HepG2 (cell line): ENCODE data around the gene B3GALT6. TPM values are rescaled to one million over a fixed set of nuclear protein-coding genes. Genes with fewer than 3 reads are reported as not detected.
A peak's percentile ranks its signal among the peaks of the same experiment; 100 is the strongest.

ENCODE experiments used
- ATF4 ChIP-seq, 2 experiments: fragments of 450-650 bp in 1 of 2; sonication (generic) in 1 of 2; formaldehyde crosslinking; IDR thresholded peaks; 2 replicates each; pipeline versions ENCODE4 v1.5.0 to v1.8.0; 2020 to 2022; ENCODE audit warnings: mild to moderate bottlenecking in 1 of 2, missing genetic modification reagents in 1 of 2
- CAMTA2 ChIP-seq: sonication (generic); formaldehyde crosslinking; IDR thresholded peaks from 2 replicates; pipeline ENCODE4 v1.4.0; 2020; ENCODE audit warnings: mild to moderate bottlenecking, missing genetic modification reagents, borderline replicate concordance
- DNMT3B ChIP-seq: conservative IDR thresholded peaks from 2 replicates; pipeline ENCODE4 v1.6.1; 2016; ENCODE audit warnings: missing biosample characterization, control low read depth
- MED8 ChIP-seq: sonication (generic); formaldehyde crosslinking; IDR thresholded peaks from 2 replicates; pipeline ENCODE4 v1.8.1; 2023; ENCODE audit warnings: mild to moderate bottlenecking, missing genetic modification reagents; ENCODE audit not compliant: insufficient replicate concordance
- MEIS1 ChIP-seq: sonication (generic); formaldehyde crosslinking; IDR thresholded peaks from 2 replicates; pipeline ENCODE4 v1.9.0; 2021; ENCODE audit warnings: mild to moderate bottlenecking, missing genetic modification reagents, moderate library complexity, borderline replicate concordance
- PLSCR1 ChIP-seq: sonication (generic); formaldehyde crosslinking; IDR thresholded peaks from 2 replicates; pipeline ENCODE4 v1.5.0; 2020; ENCODE audit warnings: missing genetic modification reagents, mild to moderate bottlenecking, borderline replicate concordance
- POLR2AphosphoS5 ChIP-seq: IDR thresholded peaks from 2 replicates; pipeline ENCODE4 v1.6.1; 2012; ENCODE audit warnings: low read depth, low read length
- RELA ChIP-seq: sonication (generic); formaldehyde crosslinking; IDR thresholded peaks from 2 replicates; pipeline ENCODE4 v1.4.0; 2020; ENCODE audit warnings: missing genetic modification reagents
- SIN3B ChIP-seq: fragments of 150-350 bp; IDR thresholded peaks from 2 replicates; pipeline ENCODE4 v1.6.1; 2014; ENCODE audit warnings: low read length
- STAG1 ChIP-seq: sonication (generic); formaldehyde crosslinking; IDR thresholded peaks from 2 replicates; pipeline ENCODE4 v1.4.0; 2020; ENCODE audit warnings: missing genetic modification reagents
- ZC3H13 ChIP-seq: sonication (generic); formaldehyde crosslinking; IDR thresholded peaks from 2 replicates; pipeline ENCODE4 v1.8.1; 2023; ENCODE audit warnings: mild to moderate bottlenecking, missing genetic modification reagents, moderate library complexity
- ZC3H4 ChIP-seq: sonication (generic); formaldehyde crosslinking; IDR thresholded peaks from 2 replicates; pipeline ENCODE4 v1.4.0; 2020; ENCODE audit warnings: missing genetic modification reagents, borderline replicate concordance
- ZNF460 ChIP-seq: sonication (generic); formaldehyde crosslinking; IDR thresholded peaks from 2 replicates; pipeline ENCODE4 v1.5.1; 2020; ENCODE audit warnings: missing genetic modification reagents, mild to moderate bottlenecking, borderline replicate concordance
- ZNF709 ChIP-seq: sonication (generic); formaldehyde crosslinking; IDR thresholded peaks from 2 replicates; pipeline ENCODE4 v1.5.0; 2020; ENCODE audit warnings: mild to moderate bottlenecking, missing genetic modification reagents
- ZNF768 ChIP-seq: sonication (generic); formaldehyde crosslinking; IDR thresholded peaks from 2 replicates; pipeline ENCODE4 v1.4.0; 2020; ENCODE audit warnings: missing genetic modification reagents
- ZNF770 ChIP-seq: sonication (generic); formaldehyde crosslinking; IDR thresholded peaks from 2 replicates; pipeline ENCODE4 v1.5.0; 2020; ENCODE audit warnings: mild to moderate bottlenecking, missing genetic modification reagents
- ZSCAN29 ChIP-seq: sonication (generic); formaldehyde crosslinking; conservative IDR thresholded peaks from 2 replicates; pipeline ENCODE4 v1.4.0; 2020; ENCODE audit warnings: mild to moderate bottlenecking, missing genetic modification reagents
- polyA plus RNA-seq, 8 experiments: library from polyadenylated mRNA; depleted of rRNA in 3 of 8; stranded (reverse) in 7 of 8; unstranded in 1 of 8; fragments of >200 nt; fragmentation: Illumina TruSeq in 4 of 8; extraction: Trizol in 4 of 8; gene quantifications; 2 replicates each; pipeline versions ENCODE4 v1.2.1 to v1.2.3, GENCODE V29; 2011 to 2016; ENCODE audit warnings: low read depth in 4 of 8, missing spikeins in 1 of 8, mixed read lengths in 1 of 8; ENCODE audit not compliant: insufficient read depth in 1 of 8
- total RNA-seq, 5 experiments: library from RNA; depleted of rRNA; stranded (reverse); fragments of >200 nt; fragmentation: Illumina TruSeq; extraction: Trizol; gene quantifications; 2 replicates each; pipeline ENCODE4 v1.2.3, GENCODE V29; 2016; ENCODE audit warnings: low read depth in 1 of 5
- TF ChIP-seq, protein P1 (sequence below): sonication (generic); formaldehyde crosslinking; IDR thresholded peaks from 2 replicates; pipeline ENCODE4 v1.4.0; 2020; ENCODE audit warnings: missing genetic modification reagents
- TF ChIP-seq, protein P2 (sequence below): sonication (generic); formaldehyde crosslinking; IDR thresholded peaks from 2 replicates; pipeline ENCODE4 v1.4.0; 2020; ENCODE audit warnings: missing genetic modification reagents

Gene B3GALT6
- total and polyA plus RNA-seq, 2 of the 13 experiments (the other 11 are each of a cell fraction or from before 2014, with no cell fraction given), result 3.9 to 14.2 TPM

DNA sequence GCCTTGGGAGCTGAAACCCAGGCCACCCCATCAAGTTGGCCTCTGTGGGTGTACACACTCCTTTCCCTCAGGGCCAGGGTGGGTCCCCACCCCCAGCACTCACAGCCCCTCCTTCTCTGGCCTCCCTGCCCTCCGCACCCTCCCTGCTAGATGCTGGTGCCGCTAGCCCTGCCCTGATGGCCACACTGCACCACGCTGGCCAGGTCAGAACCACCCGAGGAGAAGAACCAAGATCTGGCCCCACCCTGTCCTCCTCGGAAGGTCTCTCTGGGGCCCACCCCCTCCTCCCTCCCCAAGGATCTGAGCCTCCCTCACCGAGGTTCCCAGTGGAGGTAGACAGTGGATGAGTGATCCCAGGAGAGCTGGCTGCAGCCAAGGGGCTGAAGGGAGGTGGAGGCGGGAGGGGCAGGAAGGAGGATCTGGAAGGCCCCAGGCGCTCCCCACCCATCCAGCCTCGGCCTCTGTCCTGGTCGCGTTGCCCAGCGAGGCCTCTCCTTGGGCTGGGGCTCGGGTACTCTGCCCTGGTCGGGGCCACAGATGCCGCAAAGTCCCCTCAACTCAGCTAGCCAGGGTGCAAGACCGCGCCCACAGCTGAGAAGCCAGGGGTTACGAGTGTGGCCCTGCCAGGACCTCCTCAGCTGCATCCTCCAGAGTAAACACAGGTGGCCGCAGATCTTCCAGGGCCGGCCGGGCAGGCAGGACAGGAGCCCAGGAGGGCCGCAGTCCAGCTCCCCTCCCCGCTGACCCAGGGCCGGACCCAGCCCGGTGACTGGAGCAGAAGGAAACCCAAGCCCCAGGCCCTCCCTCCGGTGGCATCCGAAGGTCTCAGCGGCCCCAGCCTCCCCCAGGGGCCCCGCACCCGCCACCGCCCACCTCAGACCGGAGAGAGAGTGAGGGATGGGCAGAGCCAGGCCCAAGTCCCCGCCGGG is 5.2 kb downstream of the B3GALT6 start (continued):
- no peak for TF ChIP-seq ZC3H4 (CRISPR knock-in tag)
- no peak for TF ChIP-seq ZC3H13 (CRISPR knock-in tag)
- no peak for TF ChIP-seq STAG1
- TF ChIP-seq ATF4 (CRISPR knock-in tag; IDR thresholded peaks at IDR 0.05), result no peak
- no peak for TF ChIP-seq MED8
- TF ChIP-seq, protein P1, sequence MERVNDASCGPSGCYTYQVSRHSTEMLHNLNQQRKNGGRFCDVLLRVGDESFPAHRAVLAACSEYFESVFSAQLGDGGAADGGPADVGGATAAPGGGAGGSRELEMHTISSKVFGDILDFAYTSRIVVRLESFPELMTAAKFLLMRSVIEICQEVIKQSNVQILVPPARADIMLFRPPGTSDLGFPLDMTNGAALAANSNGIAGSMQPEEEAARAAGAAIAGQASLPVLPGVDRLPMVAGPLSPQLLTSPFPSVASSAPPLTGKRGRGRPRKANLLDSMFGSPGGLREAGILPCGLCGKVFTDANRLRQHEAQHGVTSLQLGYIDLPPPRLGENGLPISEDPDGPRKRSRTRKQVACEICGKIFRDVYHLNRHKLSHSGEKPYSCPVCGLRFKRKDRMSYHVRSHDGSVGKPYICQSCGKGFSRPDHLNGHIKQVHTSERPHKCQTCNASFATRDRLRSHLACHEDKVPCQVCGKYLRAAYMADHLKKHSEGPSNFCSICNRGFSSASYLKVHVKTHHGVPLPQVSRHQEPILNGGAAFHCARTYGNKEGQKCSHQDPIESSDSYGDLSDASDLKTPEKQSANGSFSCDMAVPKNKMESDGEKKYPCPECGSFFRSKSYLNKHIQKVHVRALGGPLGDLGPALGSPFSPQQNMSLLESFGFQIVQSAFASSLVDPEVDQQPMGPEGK, result peak; percentile 28
- TF ChIP-seq DNMT3B (CRISPR knock-in tag), result no peak
- TF ChIP-seq ZNF709 (CRISPR knock-in tag), result no peak
- no peak for TF ChIP-seq PLSCR1 (CRISPR knock-in tag)
- no peak for TF ChIP-seq ZNF460 (CRISPR knock-in tag)
- no peak for TF ChIP-seq RELA (CRISPR knock-in tag)
- 0 out of 2 replicates have a peak, but pooled peaks have one; percentile 21 for TF ChIP-seq ZSCAN29 (CRISPR knock-in tag)
- TF ChIP-seq ZNF768 (CRISPR knock-in tag), result no peak
- peak; percentile 74; the same call in 1 of the 2 replicates for TF ChIP-seq CAMTA2 (CRISPR knock-in tag)
- TF ChIP-seq, protein P2, sequence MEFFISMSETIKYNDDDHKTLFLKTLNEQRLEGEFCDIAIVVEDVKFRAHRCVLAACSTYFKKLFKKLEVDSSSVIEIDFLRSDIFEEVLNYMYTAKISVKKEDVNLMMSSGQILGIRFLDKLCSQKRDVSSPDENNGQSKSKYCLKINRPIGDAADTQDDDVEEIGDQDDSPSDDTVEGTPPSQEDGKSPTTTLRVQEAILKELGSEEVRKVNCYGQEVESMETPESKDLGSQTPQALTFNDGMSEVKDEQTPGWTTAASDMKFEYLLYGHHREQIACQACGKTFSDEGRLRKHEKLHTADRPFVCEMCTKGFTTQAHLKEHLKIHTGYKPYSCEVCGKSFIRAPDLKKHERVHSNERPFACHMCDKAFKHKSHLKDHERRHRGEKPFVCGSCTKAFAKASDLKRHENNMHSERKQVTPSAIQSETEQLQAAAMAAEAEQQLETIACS (CRISPR knock-in tag), result no peak
- no peak for TF ChIP-seq SIN3B
- TF ChIP-seq ZNF770, result peak; percentile 68; the same call in 1 of the 2 replicates
- no peak for TF ChIP-seq MEIS1 (CRISPR knock-in tag)
- 0 out of 2 replicates have a peak, but pooled peaks have one; percentile 11 for TF ChIP-seq POLR2AphosphoS5
